ENCODE data around the gene SHISA4. TPM values are rescaled to one million over a fixed set of nuclear protein-coding genes. Genes with fewer than 3 reads are reported as not detected.
A peak's percentile ranks its signal among the peaks of the same experiment; 100 is the strongest.
"Not testable (repeated sequence)": the region's sequence is repeated elsewhere in the genome, so short reads cannot be mapped to it uniquely, and the experiment has no call there.

The SHISA4 gene
- 2.5 TPM for polyA plus RNA-seq (2013, experiment 1 of 2)
- 2.7 TPM for polyA plus RNA-seq (2013, experiment 2 of 2)

DNA sequence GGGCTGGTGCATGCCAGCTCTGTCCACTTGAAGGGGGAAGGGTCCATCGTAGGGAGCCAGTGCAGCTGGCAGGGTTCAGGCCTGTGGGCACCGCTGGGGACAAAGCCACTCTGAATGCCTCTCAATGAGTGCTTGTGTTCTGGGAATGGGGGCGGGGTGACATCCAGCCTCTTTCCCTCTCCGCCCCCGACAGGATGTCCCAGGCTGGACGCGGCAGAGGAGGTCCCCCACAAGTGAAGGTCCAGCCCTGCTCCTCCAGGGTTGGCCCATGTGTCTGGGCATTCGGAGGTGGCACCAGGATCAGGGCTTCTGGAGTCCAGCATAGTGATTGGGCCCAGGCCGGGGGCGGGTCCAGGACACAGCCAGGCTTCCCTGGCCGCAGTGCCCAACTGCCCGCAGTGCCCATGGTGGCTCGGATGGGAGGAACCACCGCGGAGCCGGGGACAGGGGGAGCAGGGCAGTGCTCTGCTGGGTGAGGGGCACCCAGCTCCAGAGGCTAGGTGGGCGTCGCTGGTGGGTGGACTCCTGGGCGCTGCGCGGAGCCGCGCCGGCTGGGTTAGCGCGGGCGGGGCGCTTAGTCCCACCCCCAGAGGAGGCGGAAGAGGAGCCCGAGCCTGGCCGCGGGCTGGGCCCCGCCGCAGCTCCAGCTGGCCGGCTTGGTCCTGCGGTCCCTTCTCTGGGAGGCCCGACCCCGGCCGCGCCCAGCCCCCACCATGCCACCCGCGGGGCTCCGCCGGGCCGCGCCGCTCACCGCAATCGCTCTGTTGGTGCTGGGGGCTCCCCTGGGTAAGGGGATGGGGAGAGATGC lies at the start of gene SHISA4:
Gene SHISA4, plus strand, starts transcription at position 617 of the 808 bp plus-strand sequence. Its CDS starts 97 bp downstream, at position 714.
- H3K4ac ChIP-seq (ENCODE audit: low read depth, low read length), result no peak within 1 kb of the TSS
- no peak within 1 kb of the TSS for H2AK5ac ChIP-seq (ENCODE audit: low read length)
- H3K23ac ChIP-seq (ENCODE audit: low read length), result peak within 1 kb of the TSS; percentile 45
- no peak within 1 kb of the TSS for H2BK120ac ChIP-seq (ENCODE audit: low read depth, low read length)
- H4K8ac ChIP-seq (ENCODE audit: low read depth, low read length), result no peak within 1 kb of the TSS
- H3K4me1 ChIP-seq (ENCODE audit: control insufficient read depth, low read depth, low read length), result peaks cover 3% of the 10 kb centered on the region
- H3K27ac ChIP-seq (ENCODE audit: low read depth, low read length), result no peak within 1 kb of the TSS
- no peak within 1 kb of the TSS for H2BK5ac ChIP-seq (ENCODE audit: low read length)
- no CpG with 5 or more reads among the region's 49 CpGs for WGBS (ENCODE audit: extremely low coverage, insufficient coverage, low lambda C conversion rate)
- H3K27me3 ChIP-seq (ENCODE audit: insufficient read depth, low read length, poor library complexity), result no peaks in the 10 kb centered on the region
- DNase-seq, result no peak
- no peak within 1 kb of the TSS for H3K18ac ChIP-seq (ENCODE audit: low read length)
- H3K79me1 ChIP-seq (ENCODE audit: low read length), result no peaks in the 10 kb centered on the region
- no peaks in the 10 kb centered on the region for H3K36me3 ChIP-seq (ENCODE audit: control insufficient read depth, insufficient read depth, low read length)
- H4K5ac ChIP-seq (ENCODE audit: low read length), result no peak within 1 kb of the TSS
- no peaks in the 10 kb centered on the region for H3K79me2 ChIP-seq (ENCODE audit: control insufficient read depth, insufficient read depth, low read length)
- H3K4me3 ChIP-seq (ENCODE audit: low read length), result peak within 1 kb of the TSS; percentile 67
- peak within 1 kb of the TSS; percentile 90 for H3K56ac ChIP-seq (ENCODE audit: low read length)
- peak within 1 kb of the TSS; percentile 96 for H3K4me2 ChIP-seq (ENCODE audit: low read length)
- peak within 1 kb of the TSS; percentile 75 for H3K9ac ChIP-seq (ENCODE audit: low read length)
- no peak within 1 kb of the TSS for H2BK15ac ChIP-seq (replicated peaks; ENCODE audit: low read depth)

DNA sequence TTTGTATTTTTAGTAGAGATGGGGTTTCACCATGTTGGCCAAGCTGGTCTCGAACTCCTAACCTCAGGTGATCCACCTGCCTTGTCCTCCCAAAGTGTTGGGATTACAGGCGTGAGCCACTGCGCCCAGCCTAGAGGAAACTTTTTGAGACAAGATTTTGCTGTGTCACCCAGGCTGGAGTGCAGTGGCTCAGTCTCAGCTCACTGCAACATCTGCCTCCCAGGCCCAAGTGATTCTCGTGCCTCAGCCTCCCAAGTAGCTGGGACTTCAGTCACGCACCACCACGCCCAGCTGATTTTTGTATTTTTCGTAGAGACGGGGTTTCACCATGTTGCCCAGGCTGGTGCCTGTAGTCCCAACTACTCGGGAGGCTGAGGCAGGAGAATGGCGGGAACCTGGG lies 49.6 kb upstream of the SHISA4 start:
- not testable (repeated sequence) for H2BK5ac ChIP-seq (ENCODE audit: low read length); H2AK5ac ChIP-seq (ENCODE audit: low read length); DNase-seq; H3K27me3 ChIP-seq (ENCODE audit: insufficient read depth, low read length, poor library complexity); H3K36me3 ChIP-seq (ENCODE audit: control insufficient read depth, insufficient read depth, low read length); H4K8ac ChIP-seq (ENCODE audit: low read depth, low read length); H4K5ac ChIP-seq (ENCODE audit: low read length); H3K4me2 ChIP-seq (ENCODE audit: low read length); H3K56ac ChIP-seq (ENCODE audit: low read length); H3K9ac ChIP-seq (ENCODE audit: low read length); H3K18ac ChIP-seq (ENCODE audit: low read length); H2BK120ac ChIP-seq (ENCODE audit: low read depth, low read length); H3K23ac ChIP-seq (ENCODE audit: low read length); H3K4ac ChIP-seq (ENCODE audit: low read depth, low read length); H2BK15ac ChIP-seq (replicated peaks; ENCODE audit: low read depth); H3K4me3 ChIP-seq (ENCODE audit: low read length); H3K27ac ChIP-seq (ENCODE audit: low read depth, low read length)
- no CpG with 5 or more reads among the region's 10 CpGs for WGBS (ENCODE audit: extremely low coverage, insufficient coverage, low lambda C conversion rate)
- H3K79me1 ChIP-seq (ENCODE audit: low read length), result peaks cover 11% of the 10 kb centered on the region
- peaks cover 13% of the 10 kb centered on the region for H3K4me1 ChIP-seq (ENCODE audit: control insufficient read depth, low read depth, low read length)
- H3K79me2 ChIP-seq (ENCODE audit: control insufficient read depth, insufficient read depth, low read length), result peaks cover 73% of the 10 kb centered on the region

DNA sequence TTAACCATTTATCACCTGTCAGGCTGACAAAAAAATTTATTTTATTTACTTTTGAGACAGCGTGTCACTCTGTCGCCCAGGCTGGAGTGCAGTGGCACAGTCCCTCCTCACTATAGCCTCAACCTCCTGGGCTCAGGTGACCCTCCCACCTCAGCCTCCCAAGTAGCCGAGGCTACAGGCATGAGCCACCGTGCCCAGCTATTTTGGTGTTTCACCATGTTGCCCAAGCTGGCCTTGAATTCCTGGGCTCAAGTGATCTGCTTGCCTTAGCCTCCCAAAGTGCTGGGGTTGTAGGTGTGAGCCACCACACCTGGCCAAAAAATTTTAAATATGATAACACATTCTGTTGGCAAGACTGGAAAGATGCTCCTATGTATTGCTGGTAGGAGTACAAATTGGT lies 48.6 kb upstream of the SHISA4 start:
- no CpG with 5 or more reads among the region's 4 CpGs for WGBS (ENCODE audit: extremely low coverage, insufficient coverage, low lambda C conversion rate)
- H3K36me3 ChIP-seq (ENCODE audit: control insufficient read depth, insufficient read depth, low read length), result no peaks in the 10 kb centered on the region
- H3K4me1 ChIP-seq (ENCODE audit: control insufficient read depth, low read depth, low read length), result peaks cover 13% of the 10 kb centered on the region

GRCh38 chr1:201840490-201840889 lies 48.2 kb upstream of the SHISA4 start:
- H3K4me1 ChIP-seq (ENCODE audit: control insufficient read depth, low read depth, low read length), result peaks cover 13% of the 10 kb centered on the region
- no peak overlapping the region for H2BK15ac ChIP-seq (replicated peaks; ENCODE audit: low read depth)
- DNase-seq, result no peak
- H3K79me1 ChIP-seq (ENCODE audit: low read length), result peaks cover 13% of the 10 kb centered on the region
- no peak overlapping the region for H4K5ac ChIP-seq (ENCODE audit: low read length)
- H4K8ac ChIP-seq (ENCODE audit: low read depth, low read length), result no peak overlapping the region
- no peak overlapping the region for H3K4me3 ChIP-seq (ENCODE audit: low read length)
- WGBS (ENCODE audit: extremely low coverage, insufficient coverage, low lambda C conversion rate), result no CpG with 5 or more reads among the region's 1 CpG
- H2AK5ac ChIP-seq (ENCODE audit: low read length), result no peak overlapping the region
- no peak overlapping the region for H3K23ac ChIP-seq (ENCODE audit: low read length)
- no peak overlapping the region for H3K56ac ChIP-seq (ENCODE audit: low read length)
- no peaks in the 10 kb centered on the region for H3K36me3 ChIP-seq (ENCODE audit: control insufficient read depth, insufficient read depth, low read length)
- no peak overlapping the region for H3K18ac ChIP-seq (ENCODE audit: low read length)
- H3K4me2 ChIP-seq (ENCODE audit: low read length), result no peak overlapping the region
- no peak overlapping the region for H2BK120ac ChIP-seq (ENCODE audit: low read depth, low read length)
- H3K9ac ChIP-seq (ENCODE audit: low read length), result no peak overlapping the region
- no peak overlapping the region for H3K4ac ChIP-seq (ENCODE audit: low read depth, low read length)
- no peak overlapping the region for H3K27ac ChIP-seq (ENCODE audit: low read depth, low read length)
- peaks cover 65% of the 10 kb centered on the region for H3K79me2 ChIP-seq (ENCODE audit: control insufficient read depth, insufficient read depth, low read length)
- H2BK5ac ChIP-seq (ENCODE audit: low read length), result no peak overlapping the region
- no peaks in the 10 kb centered on the region for H3K27me3 ChIP-seq (ENCODE audit: insufficient read depth, low read length, poor library complexity)

More for the DNA sequence above, 48.6 kb upstream of the SHISA4 start:
- no peak overlapping the region for H3K27ac ChIP-seq (ENCODE audit: low read depth, low read length)
- peaks cover 11% of the 10 kb centered on the region for H3K79me1 ChIP-seq (ENCODE audit: low read length)
- H3K9ac ChIP-seq (ENCODE audit: low read length), result no peak overlapping the region
- no peak overlapping the region for H4K8ac ChIP-seq (ENCODE audit: low read depth, low read length)
- DNase-seq, result no peak
- H3K27me3 ChIP-seq (ENCODE audit: insufficient read depth, low read length, poor library complexity), result no peaks in the 10 kb centered on the region
- no peak overlapping the region for H3K4ac ChIP-seq (ENCODE audit: low read depth, low read length)
- H3K23ac ChIP-seq (ENCODE audit: low read length), result no peak overlapping the region
- no peak overlapping the region for H3K56ac ChIP-seq (ENCODE audit: low read length)
- no peak overlapping the region for H2BK120ac ChIP-seq (ENCODE audit: low read depth, low read length)
- H4K5ac ChIP-seq (ENCODE audit: low read length), result no peak overlapping the region
- no peak overlapping the region for H2BK5ac ChIP-seq (ENCODE audit: low read length)
- H3K4me2 ChIP-seq (ENCODE audit: low read length), result no peak overlapping the region
- no peak overlapping the region for H3K18ac ChIP-seq (ENCODE audit: low read length)
- H3K4me3 ChIP-seq (ENCODE audit: low read length), result no peak overlapping the region
- H3K79me2 ChIP-seq (ENCODE audit: control insufficient read depth, insufficient read depth, low read length), result peaks cover 67% of the 10 kb centered on the region
- H2AK5ac ChIP-seq (ENCODE audit: low read length), result no peak overlapping the region
- H2BK15ac ChIP-seq (replicated peaks; ENCODE audit: low read depth), result no peak overlapping the region

DNA sequence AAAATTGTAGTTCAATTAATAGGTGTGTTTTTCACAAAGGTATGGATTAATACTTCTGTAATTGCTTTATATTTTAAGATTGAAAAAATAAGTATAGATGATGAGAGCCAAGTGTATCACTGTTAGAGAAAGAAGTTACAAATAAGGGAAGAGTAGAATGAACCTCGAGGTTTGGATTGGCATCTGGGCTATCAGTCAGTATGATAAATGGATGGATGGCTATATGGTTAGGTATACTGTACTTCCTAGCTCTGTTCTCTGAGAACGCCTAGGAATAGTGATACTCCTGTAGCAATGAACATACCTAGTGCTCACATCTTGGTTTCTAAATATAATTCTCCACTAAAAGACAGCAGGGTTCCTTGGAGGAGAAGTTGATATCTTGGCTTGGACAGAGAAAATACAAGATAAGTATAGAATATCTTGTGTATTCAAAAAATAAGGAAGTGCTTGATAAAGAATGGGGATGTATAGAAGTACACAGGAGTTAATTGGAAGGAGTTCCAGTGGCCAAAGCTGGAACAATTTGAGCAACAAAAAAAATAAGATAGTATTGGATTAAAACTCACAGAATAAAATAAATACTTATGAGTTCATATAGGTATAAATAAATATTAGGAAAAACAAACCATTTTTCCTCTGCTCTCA lies 47.3 kb upstream of the SHISA4 start:
- H3K4me3 ChIP-seq (ENCODE audit: low read length), result no peak overlapping the region
- H3K79me1 ChIP-seq (ENCODE audit: low read length), result peaks cover 13% of the 10 kb centered on the region
- no peak overlapping the region for H3K56ac ChIP-seq (ENCODE audit: low read length)
- no peak overlapping the region for H3K27ac ChIP-seq (ENCODE audit: low read depth, low read length)
- H3K18ac ChIP-seq (ENCODE audit: low read length), result no peak overlapping the region
- no peaks in the 10 kb centered on the region for H3K36me3 ChIP-seq (ENCODE audit: control insufficient read depth, insufficient read depth, low read length)
- no peaks in the 10 kb centered on the region for H3K27me3 ChIP-seq (ENCODE audit: insufficient read depth, low read length, poor library complexity)
- no peak overlapping the region for H3K4ac ChIP-seq (ENCODE audit: low read depth, low read length)
- no peak overlapping the region for H2AK5ac ChIP-seq (ENCODE audit: low read length)
- no peak for DNase-seq
- H2BK15ac ChIP-seq (replicated peaks; ENCODE audit: low read depth), result no peak overlapping the region
- WGBS (ENCODE audit: extremely low coverage, insufficient coverage, low lambda C conversion rate), result no CpG with 5 or more reads among the region's 2 CpGs
- no peak overlapping the region for H3K4me2 ChIP-seq (ENCODE audit: low read length)
- H3K9ac ChIP-seq (ENCODE audit: low read length), result no peak overlapping the region
- H3K23ac ChIP-seq (ENCODE audit: low read length), result no peak overlapping the region
- no peak overlapping the region for H2BK120ac ChIP-seq (ENCODE audit: low read depth, low read length)
- H3K4me1 ChIP-seq (ENCODE audit: control insufficient read depth, low read depth, low read length), result peaks cover 13% of the 10 kb centered on the region
- H3K79me2 ChIP-seq (ENCODE audit: control insufficient read depth, insufficient read depth, low read length), result peaks cover 69% of the 10 kb centered on the region
- H4K5ac ChIP-seq (ENCODE audit: low read length), result no peak overlapping the region
- H4K8ac ChIP-seq (ENCODE audit: low read depth, low read length), result no peak overlapping the region
- H2BK5ac ChIP-seq (ENCODE audit: low read length), result no peak overlapping the region
